ENCODE measurements around the gene ARMH3.
"Not testable (repeated sequence)": the region's sequence is repeated elsewhere in the genome, so short reads cannot be mapped to it uniquely, and the experiment has no call there.

The ARMH3 gene

DNA sequence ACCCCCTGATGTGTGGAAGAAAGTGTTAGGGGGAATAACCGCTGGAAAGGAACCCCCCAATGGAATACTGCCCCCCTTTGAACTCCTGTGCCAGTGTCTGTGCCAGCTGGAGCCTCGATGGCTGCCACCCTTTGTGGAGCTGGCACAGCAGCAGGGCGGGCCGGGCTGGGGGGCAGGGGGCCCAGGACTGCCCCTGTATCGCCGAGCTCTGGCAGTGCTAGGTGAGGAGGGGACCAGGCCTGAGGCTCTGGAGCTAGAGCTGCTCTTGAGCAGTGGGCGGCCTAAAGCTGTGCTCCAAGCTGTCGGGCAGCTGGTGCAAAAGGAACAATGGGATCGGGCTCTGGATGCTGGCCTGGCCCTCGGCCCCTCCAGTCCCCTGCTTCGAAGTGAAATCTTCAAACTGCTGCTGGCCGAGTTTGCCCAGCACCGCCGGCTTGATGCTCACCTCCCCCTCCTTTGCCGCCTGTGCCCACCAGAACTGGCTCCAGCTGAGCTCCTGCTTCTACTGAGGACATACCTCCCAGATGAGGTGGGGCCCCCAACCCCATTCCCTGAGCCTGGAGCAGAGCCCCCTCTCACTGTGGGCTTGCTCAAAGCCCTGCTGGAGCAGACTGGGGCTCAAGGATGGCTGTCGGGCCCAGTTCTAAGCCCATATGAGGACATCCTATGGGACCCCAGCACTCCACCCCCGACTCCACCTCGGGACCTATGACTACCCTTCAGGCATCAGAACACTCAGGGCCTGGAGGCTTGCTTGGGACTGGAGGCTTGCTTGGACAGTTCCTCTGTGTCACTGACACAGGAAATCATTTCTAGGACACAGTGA, 11.3 kb upstream of the ARMH3 start:
- Histone ChIP-seq H3K27ac (ENCODE audit: low read depth, low read length) (no peak overlapping the region), H3K4me3 (ENCODE audit: low read length) (no peak overlapping the region), H3K27me3 (ENCODE audit: insufficient read depth, low read length) (no peaks in the 10 kb centered on the region; the same call in 1 of the 2 replicates), H3K4me1 (ENCODE audit: insufficient read depth, low read length) (no peaks in the 10 kb centered on the region), H3K9me3 (ENCODE audit: insufficient read depth, low read depth, low read length) (no peaks in the 10 kb centered on the region), H3K9ac (ENCODE audit: low read depth, low read length) (no peak overlapping the region), H3K36me3 (ENCODE audit: insufficient read depth, low read length) (peaks cover 11% of the 10 kb centered on the region; the same call in 1 of the 2 replicates)
- 94% methylated on average over 18 of the region's 18 CpGs for WGBS

DNA sequence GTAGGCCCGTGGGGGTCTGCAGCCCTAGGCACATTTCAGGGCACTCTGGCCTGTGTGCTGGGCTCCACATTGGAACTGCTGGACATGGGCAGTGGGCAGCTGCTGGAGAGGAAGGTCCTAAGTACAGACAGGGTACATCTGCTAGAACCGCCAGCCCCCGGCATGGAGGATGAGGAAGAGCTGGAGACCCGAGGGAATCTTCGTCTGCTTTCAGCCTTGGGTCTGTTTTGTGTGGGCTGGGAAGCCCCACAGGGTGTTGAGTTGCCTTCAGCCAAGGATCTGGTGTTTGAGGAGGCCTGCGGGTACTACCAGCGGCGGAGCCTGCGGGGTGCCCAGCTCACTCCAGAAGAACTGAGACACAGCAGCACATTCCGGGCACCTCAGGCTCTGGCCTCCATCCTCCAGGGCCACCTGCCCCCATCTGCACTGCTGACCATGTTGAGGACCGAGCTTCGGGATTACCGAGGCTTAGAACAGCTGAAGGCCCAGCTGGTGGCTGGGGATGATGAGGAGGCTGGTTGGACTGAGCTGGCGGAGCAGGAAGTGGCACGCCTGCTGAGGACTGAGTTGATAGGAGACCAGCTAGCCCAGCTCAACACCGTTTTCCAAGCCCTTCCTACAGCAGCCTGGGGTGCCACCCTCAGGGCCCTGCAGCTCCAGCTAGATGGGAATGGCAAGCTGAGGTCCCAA, 10.6 kb upstream of the ARMH3 start:
- 94% methylated on average over 16 of the region's 16 CpGs for WGBS
- H3K9ac ChIP-seq (ENCODE audit: low read depth, low read length) = 0 out of 2 replicates have a peak overlapping the region, but pooled peaks have one; percentile 86
- peaks cover 11% of the 10 kb centered on the region; the same call in 1 of the 2 replicates for H3K36me3 ChIP-seq (ENCODE audit: insufficient read depth, low read length)
- peak overlapping the region; percentile 88; the same call in 1 of the 2 replicates for H3K4me3 ChIP-seq (ENCODE audit: low read length)
- no peak overlapping the region for H3K27ac ChIP-seq (ENCODE audit: low read depth, low read length)
- no peaks in the 10 kb centered on the region for H3K4me1 ChIP-seq (ENCODE audit: insufficient read depth, low read length)
- H3K9me3 ChIP-seq (ENCODE audit: insufficient read depth, low read depth, low read length) = no peaks in the 10 kb centered on the region
- H3K27me3 ChIP-seq (ENCODE audit: insufficient read depth, low read length) = no peaks in the 10 kb centered on the region; the same call in 1 of the 2 replicates

DNA sequence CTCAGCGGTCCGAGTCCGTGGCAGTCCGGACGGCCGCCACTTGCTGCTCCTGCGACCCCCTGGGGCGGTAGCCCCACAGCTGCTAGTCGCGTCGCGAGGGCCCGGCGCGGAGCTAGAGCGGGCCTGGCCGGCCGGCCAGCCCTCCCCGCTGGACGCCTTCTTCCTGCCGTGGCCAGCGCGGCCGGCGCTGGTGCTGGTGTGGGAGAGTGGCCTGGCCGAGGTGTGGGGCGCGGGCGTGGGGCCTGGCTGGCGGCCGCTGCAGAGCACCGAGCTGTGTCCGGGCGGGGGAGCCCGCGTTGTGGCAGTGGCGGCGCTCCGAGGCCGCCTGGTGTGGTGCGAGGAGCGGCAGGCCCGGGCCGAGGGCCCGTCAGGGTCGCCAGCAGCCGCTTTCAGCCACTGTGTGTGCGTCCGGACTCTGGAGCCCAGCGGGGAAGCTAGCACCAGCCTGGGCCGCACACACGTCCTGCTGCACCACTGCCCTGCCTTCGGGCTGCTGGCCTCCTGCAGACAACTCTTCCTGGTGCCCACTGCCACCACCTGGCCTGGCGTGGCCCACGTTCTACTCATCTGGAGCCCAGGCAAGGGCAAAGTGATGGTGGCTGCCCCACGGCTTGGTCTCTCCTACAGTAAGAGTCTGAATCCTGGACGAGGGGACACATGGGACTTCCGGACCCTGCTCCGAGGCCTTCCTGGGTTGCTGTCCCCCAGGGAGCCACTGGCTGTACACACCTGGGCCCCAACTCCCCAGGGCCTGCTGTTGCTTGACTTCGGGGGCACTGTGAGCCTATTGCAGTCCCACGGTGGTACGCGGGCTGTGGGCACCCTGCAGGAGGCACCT, 9.8 kb upstream of the ARMH3 start:
- Histone ChIP-seq H3K27ac (ENCODE audit: low read depth, low read length) (peak overlapping the region; percentile 20; the same call in 1 of the 2 replicates), H3K9me3 (ENCODE audit: insufficient read depth, low read depth, low read length) (no peaks in the 10 kb centered on the region), H3K4me3 (ENCODE audit: low read length) (peak overlapping the region; percentile 88), H3K4me1 (ENCODE audit: insufficient read depth, low read length) (no peaks in the 10 kb centered on the region), H3K27me3 (ENCODE audit: insufficient read depth, low read length) (no peaks in the 10 kb centered on the region; the same call in 1 of the 2 replicates), H3K9ac (ENCODE audit: low read depth, low read length) (peak overlapping the region; percentile 86), H3K36me3 (ENCODE audit: insufficient read depth, low read length) (peaks cover 11% of the 10 kb centered on the region; the same call in 1 of the 2 replicates)
- WGBS = 14% methylated on average over 63 of the region's 63 CpGs

DNA sequence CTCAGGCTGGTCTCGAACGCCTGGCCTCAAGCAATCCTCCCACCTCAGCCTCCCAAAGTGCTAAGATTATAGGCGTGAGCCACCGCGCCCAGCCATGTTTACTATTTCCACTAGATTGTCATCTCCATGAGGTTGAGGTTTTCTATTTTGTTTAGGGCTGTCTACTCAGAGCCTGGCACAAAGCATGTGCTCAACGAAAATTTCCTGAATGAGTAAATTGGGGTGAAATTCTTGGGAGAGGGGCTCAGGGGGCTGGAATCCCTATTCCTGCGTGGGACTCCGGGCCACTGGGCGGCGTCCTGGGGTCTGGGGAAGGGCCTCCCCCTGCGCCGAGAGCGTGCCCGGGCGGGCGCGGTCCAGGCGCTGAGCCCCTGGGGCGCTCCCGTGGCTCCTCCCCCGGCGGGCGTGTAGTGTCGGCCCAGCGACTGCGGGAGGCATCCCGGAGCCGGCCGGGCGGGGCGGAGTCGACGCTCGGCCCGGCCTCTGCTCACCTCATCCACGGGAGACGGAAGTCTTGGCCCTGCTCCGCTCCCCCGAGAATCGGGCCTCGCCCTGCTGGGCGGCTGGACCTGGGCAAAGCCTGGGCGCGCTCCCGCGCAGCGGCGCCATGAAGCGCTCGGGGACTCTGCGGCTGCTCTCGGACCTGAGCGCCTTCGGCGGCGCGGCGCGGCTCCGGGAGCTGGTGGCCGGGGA, 9.0 kb upstream of the ARMH3 start, which contains the start of gene HPS6:
TSS of gene HPS6 (plus strand) at position 482 of the 693 bp plus-strand sequence. CDS start at position 608, 126 bp downstream.
- 3% methylated on average over 59 of the region's 61 CpGs for WGBS
- no peaks in the 10 kb centered on the region; the same call in 1 of the 2 replicates for H3K27me3 ChIP-seq (ENCODE audit: insufficient read depth, low read length)
- H3K27ac ChIP-seq (ENCODE audit: low read depth, low read length) = peak within 1 kb of the TSS; percentile 20; the same call in 1 of the 2 replicates
- H3K36me3 ChIP-seq (ENCODE audit: insufficient read depth, low read length) = peaks cover 11% of the 10 kb centered on the region; the same call in 1 of the 2 replicates
- H3K9ac ChIP-seq (ENCODE audit: low read depth, low read length) = peak within 1 kb of the TSS; percentile 86
- H3K9me3 ChIP-seq (ENCODE audit: insufficient read depth, low read depth, low read length) = no peaks in the 10 kb centered on the region
- no peaks in the 10 kb centered on the region for H3K4me1 ChIP-seq (ENCODE audit: insufficient read depth, low read length)
- peak within 1 kb of the TSS; percentile 88 for H3K4me3 ChIP-seq (ENCODE audit: low read length)

DNA sequence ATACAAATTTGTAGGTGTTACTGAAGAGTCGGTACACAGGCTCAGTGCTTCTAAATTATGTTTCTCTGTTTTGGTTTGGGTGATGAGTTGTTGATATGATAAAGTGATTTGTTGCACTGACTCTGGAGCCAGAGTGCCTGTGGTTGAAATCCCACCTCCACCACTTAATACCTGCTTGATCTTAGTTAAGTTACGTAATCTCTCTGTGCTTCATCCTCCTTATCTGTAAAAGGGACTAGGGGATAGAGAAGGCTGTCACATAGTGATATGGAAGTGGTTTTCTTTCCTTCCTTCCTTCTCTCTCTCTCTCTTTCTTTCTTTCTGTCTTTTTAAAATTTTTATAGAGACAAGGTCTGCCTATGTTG, 8.5 kb upstream of the ARMH3 start:
- Histone ChIP-seq H3K27ac (ENCODE audit: low read depth, low read length) (no peak overlapping the region), H3K36me3 (ENCODE audit: insufficient read depth, low read length) (peaks cover 11% of the 10 kb centered on the region; the same call in 1 of the 2 replicates), H3K27me3 (ENCODE audit: insufficient read depth, low read length) (no peaks in the 10 kb centered on the region; the same call in 1 of the 2 replicates), H3K9me3 (ENCODE audit: insufficient read depth, low read depth, low read length) (no peaks in the 10 kb centered on the region), H3K4me3 (ENCODE audit: low read length) (peak overlapping the region; percentile 88), H3K4me1 (ENCODE audit: insufficient read depth, low read length) (no peaks in the 10 kb centered on the region), H3K9ac (ENCODE audit: low read depth, low read length) (no peak overlapping the region)
- 92% methylated on average over 1 of the region's 2 CpGs for WGBS

DNA sequence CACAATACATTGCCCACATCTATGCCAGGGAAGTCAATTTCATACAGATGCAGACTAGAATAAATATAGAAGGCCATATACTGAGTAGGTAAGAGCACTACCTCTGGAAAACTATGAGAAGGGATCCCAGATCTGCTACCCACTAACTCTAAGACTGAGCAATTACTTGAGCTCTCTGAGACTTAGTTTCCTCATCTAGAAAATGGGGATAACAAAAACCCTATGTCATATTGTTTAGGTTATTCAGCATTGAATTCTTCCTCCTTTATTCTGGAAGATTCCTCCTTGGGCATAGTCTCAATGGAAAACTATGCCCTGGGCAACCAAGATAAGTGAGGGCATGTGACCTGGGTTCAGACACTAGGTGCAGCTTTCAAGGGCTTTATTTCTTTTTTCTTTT, 4.0 kb upstream of the ARMH3 start:
- Histone ChIP-seq H3K9ac (ENCODE audit: low read depth, low read length) (no peak overlapping the region), H3K27ac (ENCODE audit: low read depth, low read length) (no peak overlapping the region), H3K36me3 (ENCODE audit: insufficient read depth, low read length) (no peaks in the 10 kb centered on the region), H3K4me1 (ENCODE audit: insufficient read depth, low read length) (no peaks in the 10 kb centered on the region), H3K4me3 (ENCODE audit: low read length) (no peak overlapping the region), H3K9me3 (ENCODE audit: insufficient read depth, low read depth, low read length) (no peaks in the 10 kb centered on the region), H3K27me3 (ENCODE audit: insufficient read depth, low read length) (no peaks in the 10 kb centered on the region; the same call in 1 of the 2 replicates)

DNA sequence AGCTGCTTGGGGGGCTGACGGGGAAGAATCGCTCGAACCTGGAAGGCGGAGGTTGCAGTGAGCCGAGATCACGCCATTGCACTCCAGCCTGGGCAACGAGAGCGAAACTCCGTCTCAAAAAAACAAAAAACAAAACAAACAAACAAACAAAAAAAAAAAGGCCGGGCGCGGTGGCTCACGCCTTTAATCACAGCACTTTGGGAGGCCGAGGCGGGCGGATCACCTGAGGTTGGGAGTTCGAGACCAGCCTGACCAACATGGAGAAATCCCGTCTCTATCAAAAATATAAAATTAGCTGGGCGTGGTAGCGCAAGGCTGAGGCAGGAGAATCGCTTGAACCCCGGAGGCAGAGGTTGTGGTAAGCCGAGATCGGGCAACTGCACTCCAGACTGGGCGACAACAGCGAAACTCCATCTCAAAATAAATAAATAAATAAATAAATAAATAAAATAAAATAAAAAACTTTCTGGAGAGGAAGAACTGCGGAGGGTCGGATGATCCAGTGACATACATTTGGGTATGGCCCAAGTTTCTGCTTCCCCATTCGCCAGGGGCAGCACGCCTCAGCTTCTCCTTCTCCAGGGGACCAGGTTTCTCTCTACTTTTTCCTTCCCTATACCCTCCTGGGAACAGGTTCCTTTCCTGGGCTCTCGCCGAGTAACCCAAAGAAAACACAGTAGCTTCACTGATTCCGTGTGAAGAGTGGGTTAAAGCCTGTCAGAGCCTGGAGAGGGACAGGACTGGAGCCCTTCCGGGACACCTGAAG, 909 bp downstream of the ARMH3 start:
- Histone ChIP-seq H3K4me3 (ENCODE audit: low read length) (peak overlapping the region; percentile 88), H3K27ac (ENCODE audit: low read depth, low read length) (peak overlapping the region; percentile 59; the same call in 1 of the 2 replicates), H3K9ac (ENCODE audit: low read depth, low read length) (peak overlapping the region; percentile 71)
- H3K36me3 ChIP-seq (ENCODE audit: insufficient read depth, low read length); H3K27me3 ChIP-seq (ENCODE audit: insufficient read depth, low read length); H3K9me3 ChIP-seq (ENCODE audit: insufficient read depth, low read depth, low read length); H3K4me1 ChIP-seq (ENCODE audit: insufficient read depth, low read length): not testable (repeated sequence)
- 80% methylated on average over 30 of the region's 34 CpGs for WGBS

DNA sequence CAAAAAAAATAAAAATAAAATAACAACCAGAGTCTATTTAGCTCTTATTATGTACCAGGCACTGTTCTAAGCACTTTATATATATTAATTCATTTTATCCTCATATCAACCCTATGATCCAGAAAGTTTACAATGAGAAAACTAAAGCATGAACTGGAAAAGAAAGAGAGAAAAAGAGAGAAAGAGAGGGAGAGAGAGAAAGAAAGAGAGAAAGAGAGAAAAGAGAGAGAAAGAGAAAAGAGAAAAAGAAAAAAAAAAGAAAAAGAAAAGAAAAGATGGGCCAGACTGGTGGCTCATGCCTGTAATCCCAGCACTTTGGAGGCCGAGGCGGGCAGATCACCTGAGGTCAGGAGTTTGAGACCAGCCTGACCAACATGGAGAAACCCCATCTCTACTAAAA, 9.9 kb downstream of the ARMH3 start:
- Histone ChIP-seq H3K27ac (ENCODE audit: low read depth, low read length) (no peak overlapping the region), H3K4me3 (ENCODE audit: low read length) (no peak overlapping the region)
- WGBS = 95% methylated on average over 2 of the region's 2 CpGs

DNA sequence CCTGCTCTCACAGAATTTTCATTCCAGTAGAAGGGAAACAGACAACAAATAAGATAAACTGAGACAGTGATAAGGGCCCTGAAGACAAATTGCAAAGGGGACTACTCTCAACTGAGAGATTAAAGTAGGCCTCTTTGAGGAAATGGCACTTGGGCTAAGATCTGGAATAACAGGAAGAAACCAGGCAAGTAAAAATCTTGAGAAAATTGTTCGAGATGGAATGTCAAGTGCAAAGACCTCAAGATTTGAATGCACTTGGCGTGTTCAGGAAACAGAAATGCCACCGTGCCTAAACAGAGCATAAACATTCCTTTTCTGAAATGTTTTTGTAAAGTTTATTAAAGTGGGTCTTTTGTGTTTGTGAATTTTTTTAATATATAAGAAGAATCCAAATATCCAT, 10.7 kb downstream of the ARMH3 start:
- Histone ChIP-seq H3K36me3 (ENCODE audit: insufficient read depth, low read length) (no peaks in the 10 kb centered on the region), H3K27me3 (ENCODE audit: insufficient read depth, low read length) (no peaks in the 10 kb centered on the region), H3K4me3 (ENCODE audit: low read length) (no peak overlapping the region)

More for the DNA sequence above, 9.9 kb downstream of the ARMH3 start:
- Histone ChIP-seq H3K9ac (ENCODE audit: low read depth, low read length) (no peak overlapping the region), H3K27me3 (ENCODE audit: insufficient read depth, low read length) (no peaks in the 10 kb centered on the region), H3K9me3 (ENCODE audit: insufficient read depth, low read depth, low read length) (no peaks in the 10 kb centered on the region), H3K36me3 (ENCODE audit: insufficient read depth, low read length) (no peaks in the 10 kb centered on the region), H3K4me1 (ENCODE audit: insufficient read depth, low read length) (no peaks in the 10 kb centered on the region)

More for the DNA sequence above, 10.7 kb downstream of the ARMH3 start:
- no peak overlapping the region for H3K27ac ChIP-seq (ENCODE audit: low read depth, low read length)
- H3K9ac ChIP-seq (ENCODE audit: low read depth, low read length) = no peak overlapping the region
- H3K9me3 ChIP-seq (ENCODE audit: insufficient read depth, low read depth, low read length) = no peaks in the 10 kb centered on the region
- WGBS = 85% methylated on average over 3 of the region's 3 CpGs
- H3K4me1 ChIP-seq (ENCODE audit: insufficient read depth, low read length) = no peaks in the 10 kb centered on the region

Measured in HUES64 (cell line).